Adrenal gland (tissue), 12 donors: Measurements from ENCODE around the gene MACROH2A2. TPM values are rescaled to one million over a fixed set of nuclear protein-coding genes. Genes with fewer than 3 reads are reported as not detected.

ENCODE experiments used
- DNase-seq, 7 donors: peaks; one replicate each; pipeline ENCODE4 v3.0.0-alpha.2; 2019 to 2020
- H3K27ac ChIP-seq, 5 donors: fragments of 200-600 bp; sonication (generic) in 4 of 5; 1 replicate in 3 of 5; 2 replicates in 2 of 5; pipeline versions ENCODE4 v1.5.1 to v1.8.0; 2016 to 2020; ENCODE audit warnings: mild to moderate bottlenecking in 1 of 5
- H3K27me3 ChIP-seq: fragments of 200-600 bp; 2 replicates; pipeline ENCODE4 v1.8.0; 2021
- H3K36me3 ChIP-seq, 2 donors: fragments of 200-600 bp; replicated peaks in 1 of 2; 1 replicate in 1 of 2; 2 replicates in 1 of 2; pipeline versions ENCODE4 v1.5.1 to v1.8.0; 2018 to 2022
- H3K4me1 ChIP-seq, 2 donors: fragments of 200-600 bp; replicated peaks in 1 of 2; 1 replicate in 1 of 2; 2 replicates in 1 of 2; pipeline versions ENCODE4 v1.5.1 to v1.8.0; 2018 to 2021
- H3K4me3 ChIP-seq, 4 donors: fragments of 200-600 bp; sonication (generic) in 3 of 4; one replicate each; pipeline ENCODE4 v1.5.1; 2016 to 2018
- H3K9me3 ChIP-seq, 3 donors: fragments of 200-600 bp; sonication (generic) in 1 of 3; replicated peaks in 1 of 3; 1 replicate in 2 of 3; 2 replicates in 1 of 3; pipeline versions ENCODE4 v1.5.1 to v1.8.0; 2016 to 2021
- POLR2A ChIP-seq, 2 donors: fragments of 450-650 bp; IDR thresholded peaks; one replicate each; pipeline ENCODE4 v1.6.1; 2017; ENCODE audit warnings: antibody characterized with exemption in 2 of 2, mild to moderate bottlenecking in 2 of 2, moderate library complexity in 1 of 2
- WGBS, 4 donors: extraction: QIAGEN DNeasy Blood & Tissue Kit in 2 of 4; methylation state at CpG; one replicate each; pipeline versions ENCODE4 v1.1.5 to v1.1.7; 2013 to 2017; 5-methylcytosine and 5-hydroxymethylcytosine counted together
- intact Hi-C, 2 donors: fragments of 100-400 bp; cut with DNase I; formaldehyde crosslinking; loops; one replicate each; pipeline versions ENCODE4 v1.14.1 to v1.15.0; 2022 to 2023
- polyA plus RNA-seq, 3 donors: library from polyadenylated mRNA; stranded (reverse); fragments of 200-250 nt in 2 of 3; fragments of 350-450 nt in 1 of 3; fragmentation: Illumina TruSeq in 1 of 3; extraction: RNeasy Lipid Tissue Mini Kit (QIAGEN cat#74804) in 1 of 3; gene quantifications; one replicate each; pipeline ENCODE4 v1.2.3, GENCODE V29; 2013 to 2014
- total RNA-seq, 9 donors: library from RNA; depleted of rRNA in 4 of 9; stranded (reverse); fragments of >200 nt in 4 of 9; fragments of 120-200 nt in 1 of 9; fragmentation: NEBNext Ultra II Directional in 1 of 9; extraction: Animal tissue kit (Norgen Biotek cat#: 25700) in 1 of 9; gene quantifications; one replicate each; pipeline versions ENCODE4 v1.1.0 to v1.2.4, GENCODE V29; 2013 to 2023
- TF ChIP-seq, protein P1 (sequence below), 6 experiments: fragments of 450-650 bp in 4 of 6; fragments of 200-600 bp in 2 of 6; sonication (generic) in 1 of 6; IDR thresholded peaks; 1 replicate in 5 of 6; 2 replicates in 1 of 6; pipeline versions ENCODE4 v1.5.1 to v1.8.0; 2016 to 2021; ENCODE audit warnings: antibody characterized with exemption in 6 of 6, mild to moderate bottlenecking in 2 of 6, moderate library complexity in 1 of 6
- donor health status: healthy with polysubstance abuse.
- donor health status: Bipolar disorder and iron deficiency.
- donor health status: DM: yes; HTN: yes; CAD: no.
- donor health status: DM: no; HTN: no; CAD: no.
- donor health status: DM: no; HTN: no; CAD: no.
- donor health status: DM: yes; HTN: yes; CAD: no.

The MACROH2A2 gene
- total and polyA plus RNA-seq, 12 donors = 1.8 to 28.1 (median 3.3) TPM

DNA sequence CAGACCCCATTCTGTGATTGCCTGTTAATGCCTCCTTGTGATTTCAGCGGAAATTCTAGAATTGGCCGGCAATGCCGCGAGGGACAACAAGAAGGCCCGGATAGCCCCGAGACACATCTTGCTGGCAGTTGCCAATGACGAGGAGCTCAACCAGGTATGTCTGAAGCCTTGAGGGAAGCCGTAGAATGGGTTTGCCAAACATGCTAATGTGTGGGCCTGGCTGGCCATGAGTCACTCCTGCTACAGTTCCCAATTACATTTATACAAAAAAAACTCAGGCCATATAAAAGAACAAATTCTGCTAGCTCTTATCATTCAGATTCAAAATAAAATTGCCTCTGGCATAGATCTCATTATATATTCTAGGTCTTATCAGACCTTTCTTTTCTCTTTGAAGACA lies 37.4 kb downstream of the MACROH2A2 start:
- H3K27ac ChIP-seq = no peak overlapping the region
- no peaks in the 10 kb centered on the region for H3K9me3 ChIP-seq
- DNase-seq = no peak
- H3K27me3 ChIP-seq = no peaks in the 10 kb centered on the region
- intact Hi-C loops = no loop called here
- H3K4me1 ChIP-seq = no peaks in the 10 kb centered on the region
- WGBS, 4 donors = 91 to 98% (median 94%) methylated on average over 8 of the region's 8 CpGs
- peaks cover 0 to 4% of the 10 kb centered on the region in 2 donors for H3K36me3 ChIP-seq
- no peak for TF ChIP-seq POLR2A (IDR thresholded peaks at IDR 0.05)
- TF ChIP-seq, protein P1, sequence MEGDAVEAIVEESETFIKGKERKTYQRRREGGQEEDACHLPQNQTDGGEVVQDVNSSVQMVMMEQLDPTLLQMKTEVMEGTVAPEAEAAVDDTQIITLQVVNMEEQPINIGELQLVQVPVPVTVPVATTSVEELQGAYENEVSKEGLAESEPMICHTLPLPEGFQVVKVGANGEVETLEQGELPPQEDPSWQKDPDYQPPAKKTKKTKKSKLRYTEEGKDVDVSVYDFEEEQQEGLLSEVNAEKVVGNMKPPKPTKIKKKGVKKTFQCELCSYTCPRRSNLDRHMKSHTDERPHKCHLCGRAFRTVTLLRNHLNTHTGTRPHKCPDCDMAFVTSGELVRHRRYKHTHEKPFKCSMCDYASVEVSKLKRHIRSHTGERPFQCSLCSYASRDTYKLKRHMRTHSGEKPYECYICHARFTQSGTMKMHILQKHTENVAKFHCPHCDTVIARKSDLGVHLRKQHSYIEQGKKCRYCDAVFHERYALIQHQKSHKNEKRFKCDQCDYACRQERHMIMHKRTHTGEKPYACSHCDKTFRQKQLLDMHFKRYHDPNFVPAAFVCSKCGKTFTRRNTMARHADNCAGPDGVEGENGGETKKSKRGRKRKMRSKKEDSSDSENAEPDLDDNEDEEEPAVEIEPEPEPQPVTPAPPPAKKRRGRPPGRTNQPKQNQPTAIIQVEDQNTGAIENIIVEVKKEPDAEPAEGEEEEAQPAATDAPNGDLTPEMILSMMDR (IDR thresholded peaks at IDR 0.05) = no peak
- H3K4me3 ChIP-seq = no peak overlapping the region

DNA sequence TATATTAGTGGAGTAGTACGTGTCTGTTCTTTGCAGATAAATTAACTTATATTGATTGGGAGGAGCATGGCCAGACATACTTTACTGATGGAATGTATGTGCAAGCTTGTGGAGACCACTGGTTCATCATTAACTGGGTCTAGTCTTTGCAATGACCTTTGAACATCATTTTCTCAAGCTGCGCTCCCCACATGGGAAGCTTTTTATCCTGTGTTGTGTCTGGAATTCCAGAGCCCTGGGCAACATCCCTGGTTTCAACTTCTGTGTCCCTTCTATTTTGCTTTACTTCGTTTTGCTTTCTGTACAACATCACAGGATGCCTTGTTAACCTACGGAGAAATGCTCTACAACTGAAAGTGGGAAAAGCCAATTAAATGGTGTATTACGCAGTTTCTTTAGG lies 38.3 kb downstream of the MACROH2A2 start:
- TF ChIP-seq, protein P1 (IDR thresholded peaks at IDR 0.05) = no peak
- TF ChIP-seq POLR2A (IDR thresholded peaks at IDR 0.05) = no peak
- intact Hi-C loops = no loop called here
- Histone ChIP-seq H3K9me3 (no peaks in the 10 kb centered on the region), H3K4me1 (no peaks in the 10 kb centered on the region), H3K27me3 (no peaks in the 10 kb centered on the region), H3K36me3 (peaks cover 0 to 4% of the 10 kb centered on the region in 2 donors), H3K27ac (no peak overlapping the region), H3K4me3 (no peak overlapping the region)
- DNase-seq = no peak
- 90 to 96% (median 96%) methylated on average over 5 of the region's 5 CpGs for WGBS, 4 donors

DNA sequence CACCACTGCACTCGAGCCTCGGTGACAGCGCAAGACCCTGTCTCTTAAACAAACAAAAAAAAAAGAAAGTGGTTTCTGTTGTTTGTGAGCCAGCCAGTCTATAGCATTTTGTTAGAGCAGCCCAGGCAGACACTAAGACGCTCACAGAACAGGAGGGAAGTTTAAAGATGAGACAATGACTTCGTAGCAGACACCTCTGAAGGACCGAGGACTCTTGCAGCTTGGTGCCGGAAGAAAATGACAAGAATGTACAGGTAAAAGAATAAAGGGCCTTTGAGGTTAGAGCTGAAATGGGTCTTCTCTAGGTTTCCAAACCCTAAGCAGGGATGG lies 39.7 kb downstream of the MACROH2A2 start:
- WGBS, 4 donors = 91 to 94% (median 93%) methylated on average over 7 of the region's 7 CpGs
- intact Hi-C loops = no loop called here
- no peak for DNase-seq
- TF ChIP-seq POLR2A (IDR thresholded peaks at IDR 0.05) = no peak
- no peaks in the 10 kb centered on the region for H3K4me1 ChIP-seq
- no peaks in the 10 kb centered on the region for H3K27me3 ChIP-seq
- H3K4me3 ChIP-seq = no peak overlapping the region
- H3K27ac ChIP-seq = no peak overlapping the region
- H3K9me3 ChIP-seq = no peaks in the 10 kb centered on the region
- peaks cover 0 to 4% of the 10 kb centered on the region in 2 donors for H3K36me3 ChIP-seq

DNA sequence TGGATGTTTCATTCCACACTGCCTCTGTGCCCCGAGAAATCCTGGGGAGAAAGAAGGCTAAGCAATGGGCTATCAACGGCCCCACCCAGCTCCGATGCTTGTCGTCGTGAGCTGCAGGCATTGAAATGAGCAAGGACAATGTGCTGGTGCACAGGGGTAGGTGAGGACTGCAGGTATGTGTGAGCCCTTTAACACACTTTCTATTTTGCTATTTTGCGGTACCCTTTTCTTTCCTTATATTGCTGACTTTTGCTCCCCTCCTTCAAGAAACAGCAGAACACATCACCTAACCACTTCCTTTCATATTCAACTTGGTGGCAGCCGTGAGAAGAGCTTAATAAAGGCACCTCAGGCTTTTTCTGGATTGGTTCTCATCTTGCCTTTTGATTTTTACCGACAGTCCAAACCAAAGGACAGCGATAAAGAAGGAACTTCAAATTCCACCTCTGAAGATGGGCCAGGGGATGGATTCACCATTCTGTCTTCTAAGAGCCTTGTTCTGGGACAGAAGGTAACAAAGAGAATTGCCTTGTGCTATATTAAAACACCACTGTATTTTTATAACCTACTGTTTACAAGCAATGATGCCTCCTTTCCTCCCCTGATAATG lies 40.8 kb downstream of the MACROH2A2 start:
- no peak overlapping the region for H3K4me3 ChIP-seq
- no peaks in the 10 kb centered on the region for H3K27me3 ChIP-seq
- intact Hi-C loops = no loop called here
- no peak for DNase-seq
- TF ChIP-seq POLR2A (IDR thresholded peaks at IDR 0.05) = no peak
- TF ChIP-seq, protein P1 (IDR thresholded peaks at IDR 0.05) = no peak
- H3K36me3 ChIP-seq = peaks cover 0 to 4% of the 10 kb centered on the region in 2 donors
- H3K27ac ChIP-seq = no peak overlapping the region
- WGBS, 4 donors = 83 to 88% (median 84%) methylated on average over 9 of the region's 9 CpGs
- no peaks in the 10 kb centered on the region for H3K9me3 ChIP-seq
- no peaks in the 10 kb centered on the region for H3K4me1 ChIP-seq

- intact Hi-C loops = no loop called here
- no peaks in the 10 kb centered on the region for H3K4me1 ChIP-seq
- no peak overlapping the region for H3K27ac ChIP-seq
- no peaks in the 10 kb centered on the region for H3K9me3 ChIP-seq
- H3K27me3 ChIP-seq = no peaks in the 10 kb centered on the region
- DNase-seq = no peak
- TF ChIP-seq, protein P1 (IDR thresholded peaks at IDR 0.05) = no peak
- TF ChIP-seq POLR2A (IDR thresholded peaks at IDR 0.05) = no peak
- peaks cover 0 to 4% of the 10 kb centered on the region in 2 donors for H3K36me3 ChIP-seq
- no peak overlapping the region for H3K4me3 ChIP-seq
- WGBS, 4 donors = 71 to 83% (median 79%) methylated on average over 2 of the region's 2 CpGs
Observed at GRCh38 chr10:70094250-70094649, 41.6 kb downstream of the MACROH2A2 start.
